ENCODE data around the gene ALDH18A1. TPM values are rescaled to one million over a fixed set of nuclear protein-coding genes. Genes with fewer than 3 reads are reported as not detected.

ALDH18A1 gene
- total and polyA plus RNA-seq, 2 of the 8 experiments (the other 6 are each of a cell fraction or from before 2014, with no cell fraction given) = 59.6 to 128 TPM

GRCh38 chr10:95628786-95629185 is 27.7 kb downstream of the ALDH18A1 start:
- no peak overlapping the region for H3K4ac ChIP-seq (replicated peaks; ENCODE audit: insufficient read length, low read depth, low read length)
- no peak for FAIRE-seq
- H3K23ac ChIP-seq (ENCODE audit: insufficient read length) = no peak overlapping the region
- H2BK120ac ChIP-seq (replicated peaks; ENCODE audit: low read depth, low read length) = no peak overlapping the region
- no peak overlapping the region for H2BK12ac ChIP-seq (ENCODE audit: low read depth, low read length)
- H3K79me2 ChIP-seq (ENCODE audit: control insufficient read depth in 1 of 2, insufficient read depth in 2 of 2, low read length in 2 of 2) = no peaks in the 10 kb centered on the region
- H2AK5ac ChIP-seq (ENCODE audit: low read depth, low read length) = no peak overlapping the region
- WGBS, 2 experiments (ENCODE audit: extremely low coverage in 1 of 2, insufficient coverage in 1 of 2, insufficient read length in 1 of 2, insufficient replicate concordance in 2 of 2, low coverage in 1 of 2, low lambda C conversion rate in 2 of 2, missing lambda C conversion rate in 1 of 2) = 83% methylated on average over 1 of the region's 1 CpG; no CpG with 5 or more reads in 1 of the 2 experiments
- no peak overlapping the region for H4K8ac ChIP-seq (ENCODE audit: extremely low read depth, insufficient read depth, low read length)
- no peak overlapping the region for H3K27ac ChIP-seq (ENCODE audit: low read depth, low read length)
- no peak overlapping the region for H2BK5ac ChIP-seq (ENCODE audit: low read depth, low read length)
- H3K23me2 ChIP-seq (ENCODE audit: low read depth, low read length) = no peaks in the 10 kb centered on the region
- H2BK20ac ChIP-seq (ENCODE audit: low read length) = no peak overlapping the region
- no peak overlapping the region for H3K4me3 ChIP-seq (ENCODE audit: extremely low read depth in 1 of 4, insufficient read depth in 2 of 4, low read depth in 3 of 4, low read length in 4 of 4)
- TF ChIP-seq HDAC6 (IDR thresholded peaks at IDR 0.05; ENCODE audit: low read depth, low read length) (no peak), E2F6 (IDR thresholded peaks at IDR 0.05) (no peak), KDM1A (IDR thresholded peaks at IDR 0.05; ENCODE audit: borderline replicate concordance, low read length) (no peak), CBX5 (IDR thresholded peaks at IDR 0.05; ENCODE audit: low read depth, low read length) (no peak), RFX5 (IDR thresholded peaks at IDR 0.05; ENCODE audit: borderline replicate concordance, low read depth, low read length) (no peak), ZNF274 (IDR thresholded peaks at IDR 0.05; ENCODE audit: borderline replicate concordance, extremely low read depth, low read length) (no peak), BACH1 (IDR thresholded peaks at IDR 0.05; ENCODE audit: low read length) (no peak), GTF2F1 (IDR thresholded peaks at IDR 0.05; ENCODE audit: borderline replicate concordance, low read depth, low read length) (no peak), SIN3A (conservative IDR thresholded peaks at IDR 0.05 in 1 of 2, IDR thresholded peaks at IDR 0.05 in 1 of 2; ENCODE audit: low read depth in 1 of 2, low read length in 2 of 2) (no peak), NRF1 (IDR thresholded peaks at IDR 0.05; ENCODE audit: low read depth, low read length) (no peak)
- H3K56ac ChIP-seq (replicated peaks; ENCODE audit: insufficient read length, low read depth, low read length) = no peak overlapping the region
- no peak overlapping the region for H3K9ac ChIP-seq (replicated peaks in 1 of 4; ENCODE audit: extremely low read depth in 1 of 4, low read depth in 3 of 4, low read length in 3 of 4)
- no peak overlapping the region for H4K91ac ChIP-seq (replicated peaks; ENCODE audit: insufficient read length, low read length)
- no peak overlapping the region for H3K18ac ChIP-seq (ENCODE audit: extremely low read depth, low read length)
- H3K14ac ChIP-seq (ENCODE audit: insufficient read length) = no peak overlapping the region
- POLR2A ChIA-PET (ENCODE audit: partially characterized antibody) = no interaction called here
- peaks cover 0 to 3% of the 10 kb centered on the region in 2 experiments for H4K20me1 ChIP-seq (replicated peaks in 1 of 2; ENCODE audit: control insufficient read depth in 1 of 2, insufficient read depth in 2 of 2, low read length in 2 of 2)
- no peak for DNase-seq (ENCODE audit: low read depth in 1 of 2, low spot score in 2 of 2)
- H3K27me3 ChIP-seq (replicated peaks in 1 of 4; ENCODE audit: control insufficient read depth in 3 of 4, extremely low read depth in 1 of 4, insufficient read depth in 3 of 4, low read length in 3 of 4) = no peaks in the 10 kb centered on the region
- CTCF ChIA-PET (ENCODE audit: partially characterized antibody) = no interaction called here
- no peaks in the 10 kb centered on the region for H3K4me1 ChIP-seq (replicated peaks in 1 of 4; ENCODE audit: control insufficient read depth in 3 of 4, insufficient read depth in 4 of 4, low read length in 3 of 4)
- no peak overlapping the region for H4K5ac ChIP-seq (ENCODE audit: insufficient read length, low read depth, low read length)
- no peak overlapping the region for H2AFZ ChIP-seq (ENCODE audit: low read length)
- no peak overlapping the region for H3K4me2 ChIP-seq (ENCODE audit: insufficient read depth in 1 of 2, low read depth in 2 of 2, low read length in 2 of 2)
- H3K9me3 ChIP-seq (ENCODE audit: insufficient read depth in 2 of 2, low read depth in 1 of 2, low read length in 1 of 2) = no peaks in the 10 kb centered on the region
- no peaks in the 10 kb centered on the region for H3K79me1 ChIP-seq (ENCODE audit: low read depth, low read length)
- peaks cover 2 to 67% (median 42%) of the 10 kb centered on the region in 4 experiments; a peak in 6 of 8 replicates for H3K36me3 ChIP-seq (ENCODE audit: control insufficient read depth in 2 of 4, insufficient read depth in 4 of 4, low read length in 3 of 4)
- H2BK15ac ChIP-seq (ENCODE audit: low read length) = no peak overlapping the region

All from H1 (cell line).